Midbrain (tissue), 1 donor: Measurements from ENCODE around the gene MLLT6.

Experiments
- DNase-seq: peaks from one replicate; lab custom pipeline; 2025; lab: John Stamatoyannopoulos, UW

The MLLT6 gene

GRCh38 chr17:38728290-38728831 is 23.3 kb downstream of the MLLT6 start:
- no peak for DNase-seq

- no peak for DNase-seq
Measured at GRCh38 chr17:38729368-38729885, 24.4 kb downstream of the MLLT6 start.

- peak; percentile 82 for DNase-seq
Measured at GRCh38 chr17:38729886-38730525, 24.9 kb downstream of the MLLT6 start, which contains the start of gene CISD3. Gene CISD3 (plus strand): TSS chr17:38730341. CDS start chr17:38730359, 18 bp downstream.

- DNase-seq, result no peak
Measured at GRCh38 chr17:38730526-38731379, 25.7 kb downstream of the MLLT6 start.

- DNase-seq, result no peak
Measured at GRCh38 chr17:38731526-38732294, 26.6 kb downstream of the MLLT6 start.

GRCh38 chr17:38732376-38733281 is 27.6 kb downstream of the MLLT6 start:
- no peak for DNase-seq

- DNase-seq, result no peak
Measured at GRCh38 chr17:38733282-38733981, 28.4 kb downstream of the MLLT6 start.

GRCh38 chr17:38733982-38734973 is 29.2 kb downstream of the MLLT6 start:
- no peak for DNase-seq

GRCh38 chr17:38735161-38735997 is 30.3 kb downstream of the MLLT6 start:
- peak; percentile 54 for DNase-seq

GRCh38 chr17:38738007-38738662 is 33.1 kb downstream of the MLLT6 start:
- DNase-seq, result no peak

GRCh38 chr17:38738686-38739085 is 33.6 kb downstream of the MLLT6 start:
- no peak for DNase-seq

- no peak for DNase-seq
Measured at GRCh38 chr17:38739305-38739704, 34.2 kb downstream of the MLLT6 start.

GRCh38 chr17:38740044-38740443 is 35.0 kb downstream of the MLLT6 start:
- no peak for DNase-seq

- DNase-seq, result no peak
Measured at GRCh38 chr17:38740806-38741205, 35.7 kb downstream of the MLLT6 start.

- no peak for DNase-seq
Measured at GRCh38 chr17:38741461-38741860, 36.4 kb downstream of the MLLT6 start.

GRCh38 chr17:38741921-38742410 is 36.9 kb downstream of the MLLT6 start:
- DNase-seq, result no peak
